GM12878 (cell line): ENCODE data around the gene N4BP2L2. TPM values are rescaled to one million over a fixed set of nuclear protein-coding genes. Genes with fewer than 3 reads are reported as not detected.

ENCODE experiments used
- BCL11A ChIP-seq: IDR thresholded peaks from 2 replicates; pipeline ENCODE4 v1.6.1; 2011; ENCODE audit warnings: low read depth, low read length
- CBFB ChIP-seq: IDR thresholded peaks from 2 replicates; pipeline ENCODE4 v1.6.1; 2016; ENCODE audit warnings: antibody characterized with exemption, low read depth
- DPF2 ChIP-seq: fragments of 450-650 bp; IDR thresholded peaks from 2 replicates; pipeline ENCODE4 v1.6.1; 2017; ENCODE audit warnings: mild to moderate bottlenecking
- EED ChIP-seq: sonication (generic); IDR thresholded peaks from 2 replicates; pipeline ENCODE4 v1.6.1; 2016; ENCODE audit warnings: antibody characterized with exemption, low read depth
- GABPA ChIP-seq: IDR thresholded peaks from 2 replicates; pipeline ENCODE4 v1.6.1; 2014; ENCODE audit warnings: antibody characterized with exemption, low read depth, mild to moderate bottlenecking, inconsistent platforms
- GATAD2B ChIP-seq: fragments of 450-650 bp; conservative IDR thresholded peaks from 2 replicates; pipeline ENCODE4 v1.6.1; 2017; ENCODE audit warnings: low read depth, mild to moderate bottlenecking, moderate library complexity
- MTA2 ChIP-seq: fragments of 450-650 bp; IDR thresholded peaks from 2 replicates; pipeline ENCODE4 v1.6.1; 2016; ENCODE audit warnings: low read depth, mild to moderate bottlenecking, moderate library complexity
- MXI1 ChIP-seq: fragments of 150-350 bp; IDR thresholded peaks from 2 replicates; pipeline ENCODE4 v1.6.1; 2011; ENCODE audit warnings: low read depth, mild to moderate bottlenecking, inconsistent platforms, low read length, improper control_type of control experiment
- NFYA ChIP-seq: IDR thresholded peaks from 2 replicates; pipeline ENCODE4 v1.6.1; 2011; ENCODE audit warnings: low read depth, mild to moderate bottlenecking, low read length, improper control_type of control experiment, borderline replicate concordance
- POLR2A ChIP-seq: IDR thresholded peaks from 2 replicates; pipeline ENCODE4 v1.6.1; 2011; ENCODE audit warnings: low read depth, mild to moderate bottlenecking, low read length
- RB1 ChIP-seq: fragments of 450-650 bp; formaldehyde crosslinking; IDR thresholded peaks from 2 replicates; pipeline ENCODE4 v1.6.1; 2017; ENCODE audit warnings: mild to moderate bottlenecking, borderline replicate concordance
- RBBP5 ChIP-seq: fragments of 200-600 bp; sonication (generic); conservative IDR thresholded peaks from 2 replicates; pipeline ENCODE4 v1.6.1; 2016
- RFX5 ChIP-seq: IDR thresholded peaks from 2 replicates; pipeline ENCODE4 v1.6.1; 2011; ENCODE audit warnings: low read depth, low read length, improper control_type of control experiment
- SMARCA5 ChIP-seq: fragments of 450-650 bp; IDR thresholded peaks from 2 replicates; pipeline ENCODE4 v1.6.1; 2017; ENCODE audit warnings: mild to moderate bottlenecking
- ZNF207 ChIP-seq: fragments of 450-650 bp; IDR thresholded peaks from 2 replicates; pipeline ENCODE4 v1.6.1; 2014; ENCODE audit warnings: antibody characterized with exemption, mild to moderate bottlenecking, borderline replicate concordance
- ZNF24 ChIP-seq: fragments of 450-650 bp; IDR thresholded peaks from 2 replicates; pipeline ENCODE4 v1.6.1; 2017; ENCODE audit warnings: antibody characterized with exemption, mild to moderate bottlenecking
- polyA plus RNA-seq, 11 experiments: library from polyadenylated mRNA; depleted of rRNA in 4 of 11; unstranded in 6 of 11; stranded (reverse) in 5 of 11; fragments of >200 nt; fragmentation: Nextera tagmentation in 4 of 11; fragmentation: Illumina TruSeq in 1 of 11; extraction: Ambion mirVana in 4 of 11; extraction: Trizol in 1 of 11; gene quantifications; 1 replicate in 1 of 11; 2 replicates in 10 of 11; pipeline versions ENCODE4 v1.2.1 to v1.2.3, GENCODE V29; 2011 to 2016; ENCODE audit warnings: inconsistent platforms in 2 of 11, missing spikeins in 2 of 11, low read depth in 1 of 11
- total RNA-seq, 4 experiments: library from RNA; depleted of rRNA in 3 of 4; stranded (reverse); fragments of >200 nt in 3 of 4; fragmentation: Illumina TruSeq in 1 of 4; extraction: Trizol in 1 of 4; gene quantifications; 2 replicates each; pipeline versions ENCODE4 v1.2.1 to v1.2.3, GENCODE V29; 2013 to 2021
- TF ChIP-seq, protein P1 (sequence below), 3 experiments: IDR thresholded peaks in 2 of 3; conservative IDR thresholded peaks in 1 of 3; 2 replicates each; pipeline ENCODE4 v1.5.1; 2011; ENCODE audit warnings: low read depth in 3 of 3, low read length in 3 of 3, mild to moderate bottlenecking in 3 of 3, control low read depth in 2 of 3, moderate library complexity in 2 of 3, inconsistent platforms in 1 of 3, mixed read lengths in 1 of 3; ENCODE audit not compliant: control insufficient read depth in 2 of 3, insufficient read depth in 1 of 3; ENCODE audit errors: extremely low read depth in 1 of 3
- TF ChIP-seq, protein P2 (sequence below): fragments of 450-650 bp; formaldehyde crosslinking; IDR thresholded peaks from 2 replicates; pipeline ENCODE4 v1.4.0; 2020; ENCODE audit warnings: mild to moderate bottlenecking, moderate library complexity
- TF ChIP-seq, protein P3 (sequence below): fragments of 150-350 bp; IDR thresholded peaks from 2 replicates; pipeline ENCODE4 v1.6.1; 2014; ENCODE audit warnings: mild to moderate bottlenecking, low read depth, low read length
- TF ChIP-seq, protein P4 (sequence below): fragments of 450-650 bp; IDR thresholded peaks from 2 replicates; pipeline ENCODE4 v1.6.1; 2017; ENCODE audit warnings: mild to moderate bottlenecking, moderate library complexity

The N4BP2L2 gene
- total and polyA plus RNA-seq, 10 of the 15 experiments (the other 5 are each of a cell fraction or from before 2014, with no cell fraction given): 41.7 to 87.1 (median 61.2) TPM

DNA sequence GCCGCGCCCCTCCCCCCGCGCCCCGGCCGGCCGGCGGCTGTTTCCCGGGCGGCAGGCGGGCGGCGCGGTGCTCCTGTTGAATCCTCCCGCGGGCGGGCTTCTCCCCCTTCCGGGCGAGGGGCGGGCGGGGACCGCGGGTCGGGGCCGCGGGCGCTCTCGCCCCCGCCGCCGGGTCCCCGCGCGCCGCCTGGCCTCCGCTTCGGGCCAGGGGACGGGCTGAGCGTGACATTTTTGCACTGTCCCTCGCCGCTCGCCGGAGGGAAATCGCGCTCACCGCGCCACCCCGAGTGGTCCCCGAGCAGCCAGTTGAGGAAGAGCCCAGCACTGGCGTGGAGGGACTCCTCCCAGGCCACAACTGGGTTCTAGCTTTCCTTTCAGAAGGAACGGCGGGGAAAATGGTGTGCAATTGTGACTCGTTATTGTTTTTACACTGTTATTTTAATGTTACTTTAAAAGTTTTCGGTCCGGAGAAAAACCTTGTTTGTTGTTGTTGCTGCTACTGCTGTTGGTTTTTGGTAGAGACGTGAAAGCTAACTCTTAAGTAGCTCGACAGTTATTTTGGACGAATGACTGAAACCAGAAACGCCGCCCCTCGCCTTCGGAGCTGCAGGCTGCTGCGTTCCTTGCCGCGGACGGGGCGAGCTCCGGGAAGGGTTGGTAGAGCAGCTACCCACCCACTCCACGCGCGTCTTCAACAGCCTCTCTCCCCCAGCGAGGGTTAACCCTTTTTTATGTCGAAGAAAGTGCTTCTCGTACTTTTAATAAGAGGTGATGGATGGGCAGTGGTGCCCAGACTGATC lies 48.6 kb upstream of the N4BP2L2 start (continued):
- TF ChIP-seq, protein P1, sequence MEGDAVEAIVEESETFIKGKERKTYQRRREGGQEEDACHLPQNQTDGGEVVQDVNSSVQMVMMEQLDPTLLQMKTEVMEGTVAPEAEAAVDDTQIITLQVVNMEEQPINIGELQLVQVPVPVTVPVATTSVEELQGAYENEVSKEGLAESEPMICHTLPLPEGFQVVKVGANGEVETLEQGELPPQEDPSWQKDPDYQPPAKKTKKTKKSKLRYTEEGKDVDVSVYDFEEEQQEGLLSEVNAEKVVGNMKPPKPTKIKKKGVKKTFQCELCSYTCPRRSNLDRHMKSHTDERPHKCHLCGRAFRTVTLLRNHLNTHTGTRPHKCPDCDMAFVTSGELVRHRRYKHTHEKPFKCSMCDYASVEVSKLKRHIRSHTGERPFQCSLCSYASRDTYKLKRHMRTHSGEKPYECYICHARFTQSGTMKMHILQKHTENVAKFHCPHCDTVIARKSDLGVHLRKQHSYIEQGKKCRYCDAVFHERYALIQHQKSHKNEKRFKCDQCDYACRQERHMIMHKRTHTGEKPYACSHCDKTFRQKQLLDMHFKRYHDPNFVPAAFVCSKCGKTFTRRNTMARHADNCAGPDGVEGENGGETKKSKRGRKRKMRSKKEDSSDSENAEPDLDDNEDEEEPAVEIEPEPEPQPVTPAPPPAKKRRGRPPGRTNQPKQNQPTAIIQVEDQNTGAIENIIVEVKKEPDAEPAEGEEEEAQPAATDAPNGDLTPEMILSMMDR (IDR thresholded peaks at IDR 0.05 in 2 of 3, conservative IDR thresholded peaks at IDR 0.05 in 1 of 3; ENCODE audit: control insufficient read depth in 2 of 3, extremely low read depth in 1 of 3, insufficient read depth in 1 of 3, low read depth in 3 of 3, low read length in 3 of 3): peak in 2 of 3 experiments; percentile 5 to 39; a peak in 3 of 6 replicates
- no peak; the same call in 1 of the 2 replicates for TF ChIP-seq RB1
- TF ChIP-seq MXI1: no peak
- TF ChIP-seq, protein P2, sequence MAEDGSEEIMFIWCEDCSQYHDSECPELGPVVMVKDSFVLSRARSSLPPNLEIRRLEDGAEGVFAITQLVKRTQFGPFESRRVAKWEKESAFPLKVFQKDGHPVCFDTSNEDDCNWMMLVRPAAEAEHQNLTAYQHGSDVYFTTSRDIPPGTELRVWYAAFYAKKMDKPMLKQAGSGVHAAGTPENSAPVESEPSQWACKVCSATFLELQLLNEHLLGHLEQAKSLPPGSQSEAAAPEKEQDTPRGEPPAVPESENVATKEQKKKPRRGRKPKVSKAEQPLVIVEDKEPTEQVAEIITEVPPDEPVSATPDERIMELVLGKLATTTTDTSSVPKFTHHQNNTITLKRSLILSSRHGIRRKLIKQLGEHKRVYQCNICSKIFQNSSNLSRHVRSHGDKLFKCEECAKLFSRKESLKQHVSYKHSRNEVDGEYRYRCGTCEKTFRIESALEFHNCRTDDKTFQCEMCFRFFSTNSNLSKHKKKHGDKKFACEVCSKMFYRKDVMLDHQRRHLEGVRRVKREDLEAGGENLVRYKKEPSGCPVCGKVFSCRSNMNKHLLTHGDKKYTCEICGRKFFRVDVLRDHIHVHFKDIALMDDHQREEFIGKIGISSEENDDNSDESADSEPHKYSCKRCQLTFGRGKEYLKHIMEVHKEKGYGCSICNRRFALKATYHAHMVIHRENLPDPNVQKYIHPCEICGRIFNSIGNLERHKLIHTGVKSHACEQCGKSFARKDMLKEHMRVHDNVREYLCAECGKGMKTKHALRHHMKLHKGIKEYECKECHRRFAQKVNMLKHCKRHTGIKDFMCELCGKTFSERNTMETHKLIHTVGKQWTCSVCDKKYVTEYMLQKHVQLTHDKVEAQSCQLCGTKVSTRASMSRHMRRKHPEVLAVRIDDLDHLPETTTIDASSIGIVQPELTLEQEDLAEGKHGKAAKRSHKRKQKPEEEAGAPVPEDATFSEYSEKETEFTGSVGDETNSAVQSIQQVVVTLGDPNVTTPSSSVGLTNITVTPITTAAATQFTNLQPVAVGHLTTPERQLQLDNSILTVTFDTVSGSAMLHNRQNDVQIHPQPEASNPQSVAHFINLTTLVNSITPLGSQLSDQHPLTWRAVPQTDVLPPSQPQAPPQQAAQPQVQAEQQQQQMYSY (CRISPR knock-in tag): no peak
- TF ChIP-seq RFX5: no peak
- TF ChIP-seq, protein P3, sequence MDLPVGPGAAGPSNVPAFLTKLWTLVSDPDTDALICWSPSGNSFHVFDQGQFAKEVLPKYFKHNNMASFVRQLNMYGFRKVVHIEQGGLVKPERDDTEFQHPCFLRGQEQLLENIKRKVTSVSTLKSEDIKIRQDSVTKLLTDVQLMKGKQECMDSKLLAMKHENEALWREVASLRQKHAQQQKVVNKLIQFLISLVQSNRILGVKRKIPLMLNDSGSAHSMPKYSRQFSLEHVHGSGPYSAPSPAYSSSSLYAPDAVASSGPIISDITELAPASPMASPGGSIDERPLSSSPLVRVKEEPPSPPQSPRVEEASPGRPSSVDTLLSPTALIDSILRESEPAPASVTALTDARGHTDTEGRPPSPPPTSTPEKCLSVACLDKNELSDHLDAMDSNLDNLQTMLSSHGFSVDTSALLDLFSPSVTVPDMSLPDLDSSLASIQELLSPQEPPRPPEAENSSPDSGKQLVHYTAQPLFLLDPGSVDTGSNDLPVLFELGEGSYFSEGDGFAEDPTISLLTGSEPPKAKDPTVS: no peak
- TF ChIP-seq DPF2: peak; percentile 39; the same call in 1 of the 2 replicates
- no peak for TF ChIP-seq RBBP5
- peak; percentile 37; the same call in 1 of the 2 replicates for TF ChIP-seq GATAD2B
- no peak for TF ChIP-seq SMARCA5
- TF ChIP-seq ZNF207: no peak
- TF ChIP-seq BCL11A: no peak
- no peak for TF ChIP-seq MTA2
- no peak for TF ChIP-seq GABPA
- no peak for TF ChIP-seq EED
- peak; percentile 61 for TF ChIP-seq POLR2A
- no peak for TF ChIP-seq NFYA
- TF ChIP-seq, protein P4, sequence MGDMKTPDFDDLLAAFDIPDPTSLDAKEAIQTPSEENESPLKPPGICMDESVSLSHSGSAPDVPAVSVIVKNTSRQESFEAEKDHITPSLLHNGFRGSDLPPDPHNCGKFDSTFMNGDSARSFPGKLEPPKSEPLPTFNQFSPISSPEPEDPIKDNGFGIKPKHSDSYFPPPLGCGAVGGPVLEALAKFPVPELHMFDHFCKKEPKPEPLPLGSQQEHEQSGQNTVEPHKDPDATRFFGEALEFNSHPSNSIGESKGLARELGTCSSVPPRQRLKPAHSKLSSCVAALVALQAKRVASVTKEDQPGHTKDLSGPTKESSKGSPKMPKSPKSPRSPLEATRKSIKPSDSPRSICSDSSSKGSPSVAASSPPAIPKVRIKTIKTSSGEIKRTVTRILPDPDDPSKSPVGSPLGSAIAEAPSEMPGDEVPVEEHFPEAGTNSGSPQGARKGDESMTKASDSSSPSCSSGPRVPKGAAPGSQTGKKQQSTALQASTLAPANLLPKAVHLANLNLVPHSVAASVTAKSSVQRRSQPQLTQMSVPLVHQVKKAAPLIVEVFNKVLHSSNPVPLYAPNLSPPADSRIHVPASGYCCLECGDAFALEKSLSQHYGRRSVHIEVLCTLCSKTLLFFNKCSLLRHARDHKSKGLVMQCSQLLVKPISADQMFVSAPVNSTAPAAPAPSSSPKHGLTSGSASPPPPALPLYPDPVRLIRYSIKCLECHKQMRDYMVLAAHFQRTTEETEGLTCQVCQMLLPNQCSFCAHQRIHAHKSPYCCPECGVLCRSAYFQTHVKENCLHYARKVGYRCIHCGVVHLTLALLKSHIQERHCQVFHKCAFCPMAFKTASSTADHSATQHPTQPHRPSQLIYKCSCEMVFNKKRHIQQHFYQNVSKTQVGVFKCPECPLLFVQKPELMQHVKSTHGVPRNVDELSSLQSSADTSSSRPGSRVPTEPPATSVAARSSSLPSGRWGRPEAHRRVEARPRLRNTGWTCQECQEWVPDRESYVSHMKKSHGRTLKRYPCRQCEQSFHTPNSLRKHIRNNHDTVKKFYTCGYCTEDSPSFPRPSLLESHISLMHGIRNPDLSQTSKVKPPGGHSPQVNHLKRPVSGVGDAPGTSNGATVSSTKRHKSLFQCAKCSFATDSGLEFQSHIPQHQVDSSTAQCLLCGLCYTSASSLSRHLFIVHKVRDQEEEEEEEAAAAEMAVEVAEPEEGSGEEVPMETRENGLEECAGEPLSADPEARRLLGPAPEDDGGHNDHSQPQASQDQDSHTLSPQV: no peak
- TF ChIP-seq ZNF24: no peak
- TF ChIP-seq CBFB: no peak
